Measurements from ENCODE around the gene ENO4. TPM values are rescaled to one million over a fixed set of nuclear protein-coding genes. Genes with fewer than 3 reads are reported as not detected.

The ENO4 gene
- polyA plus RNA-seq, 3 donors: not detected

- peaks cover 0 to 7% (median 3%) of the 10 kb centered on the region in 7 donors for H3K9me3 Mint-ChIP-seq
- H3K9ac ChIP-seq (ENCODE audit: insufficient read depth, low read length, poor library complexity, severe bottlenecking): no peak overlapping the region
- no peaks in the 10 kb centered on the region for H4K20me1 ChIP-seq (ENCODE audit: insufficient read depth, low read length)
- no peak for TF ChIP-seq CTCF (IDR thresholded peaks at IDR 0.05)
- peak overlapping the region; percentile 32 to 88 for H3K4me3 Mint-ChIP-seq
- H3K4me2 ChIP-seq (replicated peaks; ENCODE audit: extremely low read depth, low read length, poor library complexity, severe bottlenecking): peak overlapping the region; percentile 73
- peaks cover 45 to 53% of the 10 kb centered on the region in 2 donors for H3K27me3 ChIP-seq (ENCODE audit: control insufficient read depth in 2 of 2, insufficient read depth in 2 of 2, low read length in 2 of 2)
- intact Hi-C loops (cut with micrococcal nuclease): no loop called here
- no peak overlapping the region for H3K27ac ChIP-seq (ENCODE audit: low read depth in 1 of 2, low read length in 2 of 2)
- peaks cover 57 to 64% (median 59%) of the 10 kb centered on the region in 3 donors for H3K27me3 Mint-ChIP-seq (ENCODE audit: low read depth in 3 of 3)
- no peaks in the 10 kb centered on the region for H3K36me3 Mint-ChIP-seq
- H2AFZ ChIP-seq (ENCODE audit: insufficient read depth, low read depth, low read length, poor library complexity, severe bottlenecking): peak overlapping the region; percentile 63
- 4% methylated on average over 12 of the region's 17 CpGs for WGBS (ENCODE audit: insufficient coverage)
- DNase-seq: peak in 2 of 3 donors; percentile 10 to 22
- H3K36me3 ChIP-seq (replicated peaks in 1 of 2; ENCODE audit: control insufficient read depth in 1 of 2, insufficient read depth in 2 of 2, low read length in 2 of 2): no peaks in the 10 kb centered on the region
- H3K79me2 ChIP-seq (ENCODE audit: insufficient read depth, low read length): no peaks in the 10 kb centered on the region
- peak overlapping the region in 2 of 7 donors; percentile 22 to 72 for H3K27ac Mint-ChIP-seq
- peaks cover 24% of the 10 kb centered on the region for H3K4me1 Mint-ChIP-seq
- H3K4me1 ChIP-seq (ENCODE audit: control insufficient read depth in 1 of 2, insufficient read depth in 2 of 2, low read length in 2 of 2): peaks cover 14 to 17% of the 10 kb centered on the region in 2 donors
- H3K9me3 ChIP-seq (replicated peaks in 1 of 2; ENCODE audit: control insufficient read depth in 1 of 2, insufficient read depth in 1 of 2, low read length in 2 of 2): peaks cover 0 to 6% of the 10 kb centered on the region in 2 donors
- peak overlapping the region in 1 of 3 experiments; percentile 72 for H3K4me3 ChIP-seq (replicated peaks in 1 of 3; ENCODE audit: low read depth in 2 of 3, low read length in 3 of 3)
These were observed 1.0 kb upstream of the ENO4 start for GRCh38 chr10:116848032-116848943.

DNA sequence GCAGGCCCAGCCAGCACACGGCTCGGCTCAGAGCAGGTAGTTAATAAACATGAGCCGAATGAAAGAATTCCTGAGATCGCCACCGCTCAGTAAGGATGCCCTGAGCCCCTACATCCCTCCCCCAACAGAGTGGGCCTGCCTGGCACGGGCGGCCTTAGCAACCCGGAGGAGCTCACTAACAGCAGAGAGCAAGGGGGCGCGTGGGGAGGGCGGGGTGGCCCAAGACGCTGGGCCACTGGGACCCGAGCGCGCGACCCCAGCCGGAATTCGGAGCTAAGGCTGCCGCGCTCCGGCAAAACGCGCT lies 403 bp upstream of the ENO4 start:
- Histone ChIP-seq H3K79me2 (ENCODE audit: insufficient read depth, low read length) (no peaks in the 10 kb centered on the region), H4K20me1 (ENCODE audit: insufficient read depth, low read length) (no peaks in the 10 kb centered on the region), H2AFZ (ENCODE audit: insufficient read depth, low read depth, low read length, poor library complexity, severe bottlenecking) (peak overlapping the region; percentile 63), H3K27me3 (ENCODE audit: control insufficient read depth in 2 of 2, insufficient read depth in 2 of 2, low read length in 2 of 2) (peaks cover 45 to 53% of the 10 kb centered on the region in 2 donors), H3K9ac (ENCODE audit: insufficient read depth, low read length, poor library complexity, severe bottlenecking) (peak overlapping the region; percentile 34), H3K4me3 (replicated peaks in 1 of 3; ENCODE audit: low read depth in 2 of 3, low read length in 3 of 3) (peak overlapping the region in 2 of 3 experiments; percentile 17 to 72), H3K4me1 (ENCODE audit: control insufficient read depth in 1 of 2, insufficient read depth in 2 of 2, low read length in 2 of 2) (peaks cover 14 to 17% of the 10 kb centered on the region in 2 donors), H3K9me3 (replicated peaks in 1 of 2; ENCODE audit: control insufficient read depth in 1 of 2, insufficient read depth in 1 of 2, low read length in 2 of 2) (peaks cover 0 to 6% of the 10 kb centered on the region in 2 donors), H3K27ac (ENCODE audit: low read depth in 1 of 2, low read length in 2 of 2) (no peak overlapping the region), H3K36me3 (replicated peaks in 1 of 2; ENCODE audit: control insufficient read depth in 1 of 2, insufficient read depth in 2 of 2, low read length in 2 of 2) (no peaks in the 10 kb centered on the region), H3K4me2 (replicated peaks; ENCODE audit: extremely low read depth, low read length, poor library complexity, severe bottlenecking) (peak overlapping the region; percentile 73)
- H3K4me3 Mint-ChIP-seq: peak overlapping the region; percentile 68 to 88
- H3K36me3 Mint-ChIP-seq: no peaks in the 10 kb centered on the region
- peaks cover 57 to 64% (median 59%) of the 10 kb centered on the region in 3 donors for H3K27me3 Mint-ChIP-seq (ENCODE audit: low read depth in 3 of 3)
- intact Hi-C loops (cut with micrococcal nuclease): no loop called here
- TF ChIP-seq CTCF (IDR thresholded peaks at IDR 0.05): no peak
- H3K4me1 Mint-ChIP-seq: peaks cover 24% of the 10 kb centered on the region
- H3K27ac Mint-ChIP-seq: no peak overlapping the region
- WGBS (ENCODE audit: insufficient coverage): under 1% methylated on average over 15 of the region's 23 CpGs
- H3K9me3 Mint-ChIP-seq: peaks cover 0 to 9% (median 3%) of the 10 kb centered on the region in 7 donors
- DNase-seq: no peak
